Measurements from ENCODE around the gene FREY1. TPM values are rescaled to one million over a fixed set of nuclear protein-coding genes. Genes with fewer than 3 reads are reported as not detected.
A peak's percentile ranks its signal among the peaks of the same experiment; 100 is the strongest.

FREY1 gene
- total RNA-seq, 1 donor from 2014 or later = 1.3 TPM

DNA sequence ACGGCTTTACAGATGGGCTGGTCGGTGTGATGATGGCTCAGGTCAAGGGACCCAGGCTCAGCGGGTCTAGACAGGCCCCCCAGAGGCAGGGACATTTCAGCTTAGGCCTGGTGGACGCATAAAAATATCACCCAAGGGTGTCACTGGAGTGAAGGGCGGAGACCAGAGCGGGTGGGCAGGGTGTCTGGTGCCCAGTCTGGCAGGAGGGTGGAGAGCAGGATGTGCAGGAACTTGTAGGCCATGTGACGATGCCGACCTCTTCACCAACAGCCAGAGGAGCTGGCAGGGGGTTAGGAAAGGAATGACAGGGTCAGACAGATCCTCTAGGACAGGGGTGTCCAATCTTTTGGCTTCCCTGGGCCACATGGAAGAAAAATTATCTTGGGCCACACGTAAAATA is 17.1 kb downstream of the FREY1 start:
- FAIRE-seq = no peak
- TF ChIP-seq, protein P1, sequence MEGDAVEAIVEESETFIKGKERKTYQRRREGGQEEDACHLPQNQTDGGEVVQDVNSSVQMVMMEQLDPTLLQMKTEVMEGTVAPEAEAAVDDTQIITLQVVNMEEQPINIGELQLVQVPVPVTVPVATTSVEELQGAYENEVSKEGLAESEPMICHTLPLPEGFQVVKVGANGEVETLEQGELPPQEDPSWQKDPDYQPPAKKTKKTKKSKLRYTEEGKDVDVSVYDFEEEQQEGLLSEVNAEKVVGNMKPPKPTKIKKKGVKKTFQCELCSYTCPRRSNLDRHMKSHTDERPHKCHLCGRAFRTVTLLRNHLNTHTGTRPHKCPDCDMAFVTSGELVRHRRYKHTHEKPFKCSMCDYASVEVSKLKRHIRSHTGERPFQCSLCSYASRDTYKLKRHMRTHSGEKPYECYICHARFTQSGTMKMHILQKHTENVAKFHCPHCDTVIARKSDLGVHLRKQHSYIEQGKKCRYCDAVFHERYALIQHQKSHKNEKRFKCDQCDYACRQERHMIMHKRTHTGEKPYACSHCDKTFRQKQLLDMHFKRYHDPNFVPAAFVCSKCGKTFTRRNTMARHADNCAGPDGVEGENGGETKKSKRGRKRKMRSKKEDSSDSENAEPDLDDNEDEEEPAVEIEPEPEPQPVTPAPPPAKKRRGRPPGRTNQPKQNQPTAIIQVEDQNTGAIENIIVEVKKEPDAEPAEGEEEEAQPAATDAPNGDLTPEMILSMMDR (IDR thresholded peaks at IDR 0.05; ENCODE audit: insufficient read depth, low read length, severe bottlenecking) = no peak
- DNase-seq (ENCODE audit: low read depth) = no peak
- Histone ChIP-seq H3K36me3 (ENCODE audit: control insufficient read depth, insufficient read depth, low read length) (no peaks in the 10 kb centered on the region), H3K27me3 (ENCODE audit: control insufficient read depth, insufficient read depth, low read length) (peaks cover 1% of the 10 kb centered on the region), H3K4me3 (ENCODE audit: low read depth, low read length) (no peak overlapping the region)

DNA sequence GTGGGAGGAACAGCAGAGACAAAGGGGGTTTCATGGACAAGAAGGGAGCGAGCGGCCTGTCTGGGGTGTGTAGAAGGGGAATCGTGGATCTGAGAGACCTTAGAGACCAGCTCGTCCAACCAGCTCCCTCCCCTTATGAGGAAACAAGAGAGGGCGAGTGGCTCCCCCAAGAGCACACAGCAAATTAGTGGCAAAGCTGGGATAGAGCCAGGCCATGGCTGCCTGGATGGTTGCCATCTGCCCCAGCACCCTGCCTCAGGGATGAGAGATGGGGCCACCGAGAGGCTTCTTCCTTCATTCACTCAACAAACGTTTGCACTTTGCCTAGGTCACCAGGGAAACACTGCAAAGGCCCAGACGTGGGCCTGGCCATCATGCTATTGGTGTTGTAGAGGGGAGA is 17.5 kb downstream of the FREY1 start:
- Histone ChIP-seq H3K4me3 (ENCODE audit: low read depth, low read length) (no peak overlapping the region), H3K36me3 (ENCODE audit: control insufficient read depth, insufficient read depth, low read length) (no peaks in the 10 kb centered on the region), H3K27me3 (ENCODE audit: control insufficient read depth, insufficient read depth, low read length) (peaks cover 1% of the 10 kb centered on the region)
- TF ChIP-seq, protein P1 (IDR thresholded peaks at IDR 0.05; ENCODE audit: insufficient read depth, low read length, severe bottlenecking) = no peak
- no peak for DNase-seq (ENCODE audit: low read depth)
- FAIRE-seq = no peak

DNA sequence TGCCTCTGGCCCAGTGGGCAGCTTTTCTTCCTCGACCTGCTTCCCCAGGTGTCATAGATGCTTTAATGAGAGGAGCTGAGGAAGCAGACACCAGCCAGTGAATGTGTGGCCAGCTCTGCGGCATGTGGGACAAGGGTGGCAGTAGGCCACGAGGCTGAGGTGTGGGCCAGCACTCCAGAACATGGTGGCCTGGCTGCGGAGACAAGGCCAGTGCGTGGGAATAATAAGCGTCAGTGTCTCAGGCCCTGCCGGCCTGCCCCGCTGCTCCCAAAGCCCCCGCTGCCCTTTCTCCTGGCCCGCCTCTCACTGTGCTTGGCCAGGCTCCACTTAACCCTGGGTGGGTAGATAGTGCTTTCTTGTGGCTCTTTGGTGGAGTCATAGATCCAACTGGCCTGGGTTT is 19.5 kb downstream of the FREY1 start:
- H3K36me3 ChIP-seq (ENCODE audit: control insufficient read depth, insufficient read depth, low read length) = no peaks in the 10 kb centered on the region
- H3K4me3 ChIP-seq (ENCODE audit: low read depth, low read length) = no peak overlapping the region
- no peak for DNase-seq (ENCODE audit: low read depth)
- H3K27me3 ChIP-seq (ENCODE audit: control insufficient read depth, insufficient read depth, low read length) = no peaks in the 10 kb centered on the region
- FAIRE-seq = no peak
- TF ChIP-seq, protein P1 (IDR thresholded peaks at IDR 0.05; ENCODE audit: insufficient read depth, low read length, severe bottlenecking) = no peak

DNA sequence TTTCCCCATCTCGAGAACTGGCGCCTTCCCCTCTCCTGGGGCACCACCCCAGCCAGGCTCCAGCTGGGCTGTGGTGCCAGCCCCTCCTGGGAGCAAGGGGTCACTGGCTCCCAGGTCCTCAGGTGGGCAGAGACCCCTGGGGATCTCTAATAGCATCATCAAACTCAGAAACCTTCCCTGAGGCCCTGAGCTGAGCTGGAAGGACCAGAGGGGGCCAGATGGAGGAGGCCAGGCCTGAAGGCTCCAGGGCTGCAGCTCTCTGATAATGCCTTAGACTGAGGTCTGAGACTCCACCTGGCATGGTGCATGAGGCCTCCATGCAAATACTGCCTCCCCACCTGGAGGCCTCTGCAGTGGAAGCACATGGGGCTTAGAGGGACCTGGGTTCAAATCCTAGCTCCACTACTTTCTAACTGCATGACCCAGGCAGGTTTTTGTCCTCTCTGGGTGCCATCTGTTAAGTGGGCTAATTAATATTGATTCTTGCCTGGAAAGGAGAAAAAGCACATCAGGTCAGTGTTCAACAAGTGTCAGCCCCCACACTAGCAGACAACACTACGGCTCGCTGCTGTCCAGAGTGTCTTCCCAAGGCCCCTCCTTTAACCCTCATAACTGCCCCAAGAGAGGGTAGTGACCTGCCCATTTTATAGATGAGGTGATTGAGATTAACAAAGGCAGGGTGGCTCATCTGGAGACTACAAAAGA is 20.1 kb downstream of the FREY1 start:
- no peaks in the 10 kb centered on the region for H3K27me3 ChIP-seq (ENCODE audit: control insufficient read depth, insufficient read depth, low read length)
- no peak for FAIRE-seq

DNA sequence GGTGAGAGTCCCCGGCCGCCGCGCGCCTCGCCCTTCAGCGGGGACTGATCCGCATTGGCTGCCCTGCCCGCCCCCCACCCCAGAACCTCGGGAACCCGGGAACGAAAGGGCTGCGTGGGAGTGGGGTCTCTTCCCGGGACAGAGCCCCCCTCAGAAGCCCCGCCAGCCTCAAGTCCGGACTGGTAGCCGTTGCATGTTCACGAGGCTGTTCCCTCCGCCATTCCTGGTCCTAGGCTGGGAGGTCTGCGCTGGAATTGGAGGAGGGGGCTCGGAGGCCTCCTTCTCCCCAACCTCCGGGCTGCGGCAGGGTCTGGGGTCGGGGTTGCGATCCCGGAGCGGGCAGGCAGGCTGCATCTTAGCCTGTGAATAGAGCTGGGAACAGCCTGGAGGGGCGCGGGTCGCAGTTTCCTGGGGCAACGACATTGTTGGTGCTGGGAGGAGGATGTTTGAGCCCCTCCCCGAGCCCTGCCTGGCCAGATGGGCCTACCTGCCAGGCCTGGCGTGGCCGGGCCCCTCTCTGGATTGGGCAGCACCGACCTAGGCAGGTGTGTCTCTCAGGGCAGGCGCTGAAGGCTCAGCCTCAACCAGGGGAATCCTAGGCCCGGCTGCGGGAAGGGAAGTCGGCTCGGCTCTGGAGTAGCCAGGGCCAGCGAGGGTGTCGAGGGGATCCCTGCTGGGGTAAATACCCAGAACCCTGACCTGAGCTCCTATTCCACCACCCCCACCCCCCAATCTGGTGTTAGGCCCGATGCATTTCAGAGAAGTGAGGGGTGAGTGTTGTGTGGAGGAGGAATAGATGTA is 20.9 kb downstream of the FREY1 start:
- DNase-seq (ENCODE audit: low read depth) (no peak), FAIRE-seq (no peak)
- Histone ChIP-seq H3K36me3 (ENCODE audit: control insufficient read depth, insufficient read depth, low read length) (peaks cover under 1% of the 10 kb centered on the region), H3K4me3 (ENCODE audit: low read depth, low read length) (peak overlapping the region; percentile 34), H3K27me3 (ENCODE audit: control insufficient read depth, insufficient read depth, low read length) (no peaks in the 10 kb centered on the region)
- TF ChIP-seq, protein P1 (IDR thresholded peaks at IDR 0.05; ENCODE audit: insufficient read depth, low read length, severe bottlenecking) = no peak

More for the DNA sequence above, 20.1 kb downstream of the FREY1 start:
- Histone ChIP-seq H3K36me3 (ENCODE audit: control insufficient read depth, insufficient read depth, low read length) (no peaks in the 10 kb centered on the region), H3K4me3 (ENCODE audit: low read depth, low read length) (no peak overlapping the region)
- TF ChIP-seq, protein P1 (IDR thresholded peaks at IDR 0.05; ENCODE audit: insufficient read depth, low read length, severe bottlenecking) = no peak
- DNase-seq (ENCODE audit: low read depth) = no peak
